Measurements from ENCODE around the gene BLTP3B.
"Not testable (repeated sequence)": the region's sequence is repeated elsewhere in the genome, so short reads cannot be mapped to it uniquely, and the experiment has no call there.

DNA sequence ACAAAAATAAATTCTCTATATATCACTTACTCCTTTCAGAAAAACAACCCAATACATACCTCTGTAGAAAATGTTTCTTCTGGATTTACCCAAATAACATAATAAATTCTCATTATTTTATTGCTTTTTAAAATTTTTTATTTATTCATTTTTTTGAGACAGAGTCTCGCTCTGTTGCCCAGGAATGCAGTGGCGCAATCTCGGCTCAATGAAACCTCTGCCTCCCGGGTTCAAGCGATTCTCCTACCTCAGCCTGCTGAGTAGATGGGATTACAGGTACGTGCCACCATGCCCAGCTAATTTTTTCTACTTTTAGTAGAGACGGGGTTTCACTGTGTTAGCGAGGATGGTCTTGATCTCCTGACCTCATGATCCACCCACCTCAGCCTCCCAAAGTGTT, 33.8 kb upstream of the BLTP3B start:
- TF ChIP-seq EZH2 (IDR thresholded peaks at IDR 0.05); POLR2AphosphoS5 (IDR thresholded peaks at IDR 0.05; ENCODE audit: borderline replicate concordance, low read depth, low read length); FOXP2 (optimal IDR thresholded peaks at IDR 0.05; ENCODE audit: control extremely low read depth, extremely low read length, insufficient read depth): not testable (repeated sequence)

All from SK-N-MC (cell line).